HG03457 (cell line): ENCODE measurements around the gene TMEM212.
A peak's percentile ranks its signal among the peaks of the same experiment; 100 is the strongest.

Experiments
- ATAC-seq: cut with Tn5 transposase; IDR thresholded peaks from one replicate; pipeline ENCODE4 v1.9.1; 2021; ENCODE audit warnings: moderate number of reproducible peaks; ENCODE audit not compliant: unreplicated experiment

TMEM212 gene

DNA sequence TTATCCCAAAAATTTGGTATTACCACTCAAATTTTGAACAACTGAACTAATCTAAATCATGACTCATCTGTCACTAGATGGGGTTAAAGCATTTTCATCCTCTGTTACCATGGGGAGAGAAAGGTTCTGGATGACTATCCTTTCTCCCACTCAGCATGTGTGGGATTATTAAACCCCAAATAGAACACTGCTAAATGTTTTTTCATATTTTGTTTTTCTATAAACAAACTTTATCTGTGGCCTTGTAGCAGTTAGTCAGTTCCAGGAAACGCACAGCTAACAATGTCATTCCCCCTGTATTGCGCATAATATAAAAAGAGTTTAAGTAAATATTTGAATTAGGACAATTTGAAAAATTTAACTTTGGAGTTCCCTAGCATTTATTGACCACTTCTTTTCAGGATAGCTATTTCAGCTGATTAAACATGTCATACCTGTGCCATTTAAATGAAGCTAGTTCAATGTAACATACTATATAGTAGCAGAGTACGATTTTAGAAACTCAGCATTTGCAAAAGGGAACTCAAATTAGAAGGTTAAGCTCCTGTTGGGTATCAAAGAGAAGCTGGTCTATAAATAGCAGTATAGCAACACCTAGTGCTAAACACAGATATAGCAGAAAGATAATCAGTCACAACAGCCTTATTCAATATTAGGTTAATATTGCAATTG lies 9.2 kb upstream of the TMEM212 start:
- no peak for ATAC-seq

DNA sequence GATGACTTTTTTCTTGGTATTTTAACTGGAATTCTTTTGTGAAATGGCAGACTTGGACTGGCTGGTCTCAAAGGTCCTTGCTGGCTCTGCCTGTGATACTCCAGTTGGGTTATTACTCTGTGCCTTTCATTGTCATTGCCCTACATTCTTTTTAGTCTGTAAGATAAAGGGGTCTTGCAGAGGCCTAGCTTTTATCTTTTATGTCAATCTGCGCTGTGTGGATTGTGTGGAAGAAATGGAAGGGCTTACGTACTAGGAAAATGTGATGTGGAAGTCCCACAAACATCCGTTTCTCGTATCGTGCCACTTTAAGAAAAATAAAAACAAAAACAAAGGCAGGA lies 8.7 kb upstream of the TMEM212 start:
- no peak for ATAC-seq

DNA sequence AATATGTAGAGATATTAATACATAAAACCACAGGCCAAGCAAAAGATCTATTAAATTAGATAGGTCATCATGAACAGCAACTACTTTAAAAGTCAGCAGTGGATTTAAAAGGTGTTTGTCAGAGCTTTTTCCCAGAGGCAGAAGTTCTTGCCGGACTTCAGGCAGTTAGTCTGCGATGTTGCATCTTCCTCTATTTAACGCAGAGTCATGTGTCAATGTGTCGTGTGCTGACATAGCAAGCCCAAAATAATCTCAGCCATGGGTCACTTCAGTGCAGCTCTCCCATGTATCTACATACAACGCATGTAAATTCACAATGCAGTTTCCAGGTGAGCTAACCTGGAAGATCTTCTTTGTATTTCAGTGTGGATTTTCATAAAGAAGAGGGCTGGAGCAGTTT lies 8.0 kb upstream of the TMEM212 start:
- ATAC-seq: no peak

DNA sequence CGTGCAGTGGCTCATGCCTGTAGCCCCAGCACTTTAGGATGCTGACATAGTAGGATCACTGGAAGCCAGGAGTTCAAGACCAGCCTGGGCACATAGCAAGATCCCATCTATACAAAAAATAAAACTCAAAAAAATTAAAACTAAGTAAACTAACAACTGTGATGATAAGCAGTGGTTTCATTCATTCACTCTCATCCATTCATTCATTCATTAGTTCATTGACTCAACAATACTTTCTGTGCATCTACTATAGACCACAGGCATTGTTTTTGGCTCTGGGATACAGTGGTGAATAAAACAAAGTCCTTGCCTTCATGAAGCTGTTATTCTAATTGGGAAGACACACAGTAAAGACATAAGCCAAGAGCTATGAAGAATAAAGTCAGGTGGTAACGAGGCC lies 7.5 kb upstream of the TMEM212 start:
- no peak for ATAC-seq

DNA sequence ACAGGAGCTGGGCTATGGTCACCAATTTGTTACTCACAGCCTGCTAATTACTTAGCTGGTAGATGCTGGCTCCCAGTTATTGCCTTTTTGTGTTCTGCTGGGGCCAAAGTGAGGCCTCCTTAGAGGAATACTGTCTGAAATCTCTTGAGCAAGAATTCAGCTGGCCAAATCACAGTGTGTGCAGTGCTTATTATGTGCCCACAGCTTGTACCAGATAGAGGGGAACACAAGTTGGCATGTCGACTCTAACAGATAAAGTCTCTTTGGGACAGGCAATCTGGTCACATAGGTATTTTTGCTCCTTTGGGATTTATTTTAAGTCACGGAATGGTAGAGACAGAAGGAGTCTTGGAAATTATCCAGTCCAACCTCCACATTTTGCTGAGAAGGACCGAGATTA lies 6.3 kb upstream of the TMEM212 start:
- ATAC-seq: no peak

DNA sequence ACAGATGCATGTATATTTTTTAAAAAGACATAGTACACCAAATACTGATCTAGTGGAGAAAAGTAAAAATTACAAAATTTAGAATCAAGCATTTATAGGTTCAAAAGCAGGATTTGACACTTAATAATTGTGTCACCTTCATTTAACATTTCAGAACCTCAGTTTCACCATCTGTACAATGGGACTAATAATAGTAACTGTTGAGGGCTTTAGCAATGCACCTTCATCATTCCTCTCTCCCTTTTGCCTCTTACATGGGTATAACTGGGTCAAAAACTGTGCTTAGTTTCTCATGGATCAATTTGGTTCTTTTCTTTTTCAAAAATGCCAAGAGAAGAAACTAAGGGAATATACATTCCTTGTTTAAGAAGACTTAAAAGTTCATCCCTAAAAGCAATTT lies 5.5 kb upstream of the TMEM212 start:
- ATAC-seq: no peak

DNA sequence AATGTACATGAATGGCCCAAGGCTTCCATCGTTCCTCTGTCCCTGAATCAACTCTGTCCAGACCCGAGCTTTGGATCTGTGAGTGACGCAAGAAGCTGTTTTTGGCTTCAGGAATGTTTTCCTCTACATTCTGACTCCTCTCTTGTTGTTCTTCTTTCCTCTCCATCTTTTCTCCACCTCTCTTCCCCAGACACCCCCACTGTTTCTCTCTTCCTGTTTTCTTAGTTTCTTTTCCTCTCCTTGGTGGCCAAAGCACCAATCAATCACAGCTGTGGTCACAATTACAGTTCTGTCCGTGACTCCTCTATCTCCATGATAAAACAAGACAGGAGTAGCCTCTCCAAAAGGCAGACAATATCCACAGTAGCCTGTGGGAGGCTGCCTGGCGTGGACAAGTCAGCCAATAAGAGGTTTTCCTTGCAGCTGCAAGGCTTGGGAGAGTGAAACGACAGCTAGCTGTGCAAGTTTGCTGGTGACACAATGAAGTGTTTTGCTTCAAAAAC lies 4.9 kb upstream of the TMEM212 start:
- no peak for ATAC-seq

DNA sequence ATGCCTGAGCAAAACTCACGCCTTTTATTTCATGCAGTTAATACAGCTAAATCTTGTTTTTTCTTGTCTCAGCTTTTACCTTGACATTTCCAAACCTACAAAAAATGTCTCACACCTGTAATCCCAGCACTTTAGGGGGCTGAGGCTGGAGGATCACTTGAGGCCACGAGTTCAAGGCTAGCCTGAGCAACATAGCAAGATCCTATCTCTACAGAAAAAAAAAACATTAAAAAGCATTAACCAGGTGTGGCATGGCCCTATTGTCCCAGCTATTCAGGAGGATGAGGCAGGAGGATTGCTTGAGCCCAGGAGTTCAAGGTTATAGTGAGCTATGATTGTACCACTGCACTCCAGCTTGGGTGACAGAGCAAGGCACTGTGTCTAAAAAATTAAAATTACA lies 3.9 kb upstream of the TMEM212 start:
- no peak for ATAC-seq

DNA sequence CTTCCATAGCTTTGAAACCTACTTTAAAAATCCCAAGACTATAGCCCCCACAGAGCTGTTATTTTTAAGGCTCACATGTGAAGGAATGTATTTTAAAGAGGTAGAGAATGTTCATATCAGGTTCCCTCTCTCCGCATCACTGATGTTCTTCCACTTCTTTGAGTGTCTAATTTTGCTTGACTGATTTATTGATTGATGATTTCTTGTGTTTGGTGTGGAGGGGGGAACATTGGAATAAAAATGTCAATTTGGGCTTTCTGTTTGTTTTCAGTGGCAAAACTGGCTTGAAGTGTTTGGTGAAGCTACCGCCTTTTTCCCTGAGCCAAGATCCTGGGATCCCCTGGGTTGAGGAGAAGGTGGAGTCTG lies 2.7 kb upstream of the TMEM212 start:
- ATAC-seq: no peak

DNA sequence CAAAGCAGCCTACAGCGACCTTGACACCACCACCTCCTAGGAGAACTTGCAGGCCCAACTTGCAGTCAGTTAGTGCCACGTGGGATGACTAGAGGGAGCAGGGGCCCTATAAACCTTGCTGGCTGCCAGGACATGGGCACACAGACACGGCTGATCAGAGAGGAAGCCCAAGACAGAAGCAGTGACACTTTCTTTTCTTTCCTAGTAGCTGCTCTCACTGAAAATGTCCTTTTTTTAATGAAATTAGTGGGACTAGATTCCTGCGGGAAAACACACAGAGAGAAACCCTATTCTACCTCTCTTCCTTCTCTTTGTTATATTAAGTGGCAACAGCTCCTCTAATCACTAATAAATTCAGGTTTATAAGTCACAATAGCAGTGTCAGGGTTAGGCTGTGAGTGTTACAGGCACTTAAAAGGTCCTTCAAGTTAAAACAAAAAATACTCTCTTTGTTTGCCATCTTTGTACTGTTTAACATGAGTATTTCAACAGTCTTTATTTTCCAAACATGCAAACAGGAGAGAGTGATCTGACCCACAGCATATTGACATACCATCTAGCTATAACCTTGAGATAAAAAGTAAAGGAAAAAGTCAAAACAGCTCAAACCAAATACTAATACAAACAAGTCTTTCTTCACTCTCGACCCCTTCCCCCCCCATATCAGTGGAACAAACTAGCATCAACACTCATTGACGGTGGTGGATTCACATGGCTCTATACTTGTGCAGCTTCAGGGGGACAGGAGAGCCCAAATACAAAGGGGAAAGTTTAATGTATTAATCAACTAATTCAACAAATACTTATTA lies 2.1 kb upstream of the TMEM212 start:
- no peak for ATAC-seq

DNA sequence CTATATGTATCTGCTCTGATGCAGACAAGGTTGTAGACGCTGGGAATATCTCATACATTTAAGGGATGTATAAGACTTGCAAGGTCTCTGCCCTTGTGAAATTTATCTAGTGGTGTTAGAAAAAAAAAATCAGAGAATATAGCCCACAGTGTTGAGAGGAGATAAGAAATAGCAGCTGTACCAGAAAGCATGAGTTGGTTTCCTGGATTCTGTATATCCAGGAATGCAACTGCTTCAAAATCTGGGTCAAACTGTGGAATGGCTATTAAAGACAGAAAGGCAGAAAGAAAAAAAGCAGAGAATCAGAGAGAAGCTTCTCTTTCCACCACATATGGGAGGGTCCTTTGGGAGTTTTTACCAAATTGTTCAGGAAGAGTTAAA lies 1.5 kb upstream of the TMEM212 start:
- no peak for ATAC-seq

DNA sequence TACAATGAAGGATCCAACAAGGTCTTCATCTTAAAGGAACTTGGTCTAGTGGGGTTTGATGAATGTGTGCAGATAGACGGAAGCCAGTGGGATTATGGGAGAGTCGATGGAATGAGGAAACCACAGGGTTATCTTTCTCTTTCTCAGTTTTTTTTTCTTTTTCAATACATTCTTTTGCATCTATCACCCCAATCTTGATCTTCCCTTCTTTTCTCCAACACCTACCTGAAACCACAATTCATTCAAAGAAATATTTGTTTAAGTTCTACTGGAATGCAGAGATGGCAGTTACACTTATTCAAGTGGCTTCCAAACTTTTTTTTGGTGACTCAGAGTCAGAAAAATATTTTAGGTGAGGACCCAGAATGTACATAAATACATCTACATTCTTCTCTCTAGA lies 1.7 kb downstream of the TMEM212 start:
- no peak for ATAC-seq

DNA sequence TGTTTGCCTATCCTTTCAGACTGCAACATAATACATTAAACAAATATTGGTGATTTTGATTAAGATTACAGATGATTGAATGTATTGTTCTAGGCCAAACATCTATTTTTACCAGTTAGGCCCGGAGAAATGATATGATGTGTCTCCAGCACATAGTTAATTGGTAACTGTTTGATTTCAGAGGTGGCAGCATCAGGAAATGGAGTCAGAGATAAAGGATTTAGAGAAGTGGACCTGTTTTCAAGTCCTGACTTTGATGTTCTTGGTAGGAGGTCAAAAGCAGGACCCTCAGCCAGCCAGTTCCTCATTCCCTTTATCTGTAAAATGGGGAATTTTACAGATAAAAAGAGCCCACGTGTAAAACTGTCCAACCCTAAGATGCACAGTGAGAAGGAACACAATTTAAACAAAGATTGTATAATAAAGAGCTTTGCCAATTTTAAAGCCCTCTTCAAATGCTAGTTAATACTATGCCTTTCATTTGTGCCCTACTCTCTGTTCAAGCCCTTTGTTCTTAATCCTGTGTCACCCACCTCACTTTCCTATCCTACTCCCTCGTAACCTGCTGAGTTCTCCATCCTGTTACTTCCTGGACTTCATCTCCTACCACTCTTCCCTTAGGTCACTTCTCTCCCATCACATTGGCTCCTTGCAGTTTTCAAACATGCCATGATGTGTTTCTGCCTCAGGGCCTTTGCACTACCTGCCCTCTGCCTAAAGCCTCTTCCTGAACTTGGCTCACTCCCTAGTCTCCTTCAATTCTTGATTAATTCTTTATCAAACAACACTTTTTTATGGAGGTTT lies 2.5 kb downstream of the TMEM212 start:
- no peak for ATAC-seq

DNA sequence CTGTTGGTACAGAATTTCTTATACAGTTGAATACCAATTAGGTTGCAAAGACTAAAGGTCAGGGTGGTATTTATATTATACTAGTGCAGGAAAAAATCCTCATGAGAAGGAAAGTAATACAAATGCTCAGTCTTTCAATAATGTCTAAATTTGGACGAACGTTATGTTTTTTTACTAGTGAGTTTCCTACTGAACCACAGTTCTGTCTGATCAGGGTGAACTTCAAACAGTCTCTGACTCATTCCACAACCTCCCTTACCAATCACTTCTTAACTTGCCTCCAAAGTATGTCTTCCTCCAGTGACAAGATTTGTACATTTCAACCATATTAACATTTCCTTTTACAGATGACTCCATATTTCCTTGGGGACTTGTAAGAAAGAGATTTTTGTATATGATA lies 3.4 kb downstream of the TMEM212 start:
- peak; percentile 80 for ATAC-seq

DNA sequence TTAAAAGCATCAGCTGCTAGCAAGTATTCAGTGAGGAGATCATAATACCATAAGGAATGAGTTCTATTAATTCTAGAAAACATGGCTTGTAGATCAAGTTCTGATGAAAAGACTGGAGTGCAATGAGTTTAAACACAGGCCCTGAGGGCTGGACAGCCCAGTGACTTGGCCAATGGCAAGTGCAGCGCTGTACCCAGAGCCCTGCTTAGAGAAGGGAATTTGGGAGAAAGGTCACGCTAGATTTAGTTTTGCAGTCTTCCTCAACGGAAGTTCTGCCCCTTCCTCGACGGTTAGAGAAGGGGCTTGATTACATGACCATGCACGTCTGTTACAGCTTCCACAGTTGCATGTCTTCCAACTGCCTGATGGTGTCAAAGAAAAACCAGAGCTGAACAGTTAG lies 4.0 kb downstream of the TMEM212 start:
- no peak for ATAC-seq

DNA sequence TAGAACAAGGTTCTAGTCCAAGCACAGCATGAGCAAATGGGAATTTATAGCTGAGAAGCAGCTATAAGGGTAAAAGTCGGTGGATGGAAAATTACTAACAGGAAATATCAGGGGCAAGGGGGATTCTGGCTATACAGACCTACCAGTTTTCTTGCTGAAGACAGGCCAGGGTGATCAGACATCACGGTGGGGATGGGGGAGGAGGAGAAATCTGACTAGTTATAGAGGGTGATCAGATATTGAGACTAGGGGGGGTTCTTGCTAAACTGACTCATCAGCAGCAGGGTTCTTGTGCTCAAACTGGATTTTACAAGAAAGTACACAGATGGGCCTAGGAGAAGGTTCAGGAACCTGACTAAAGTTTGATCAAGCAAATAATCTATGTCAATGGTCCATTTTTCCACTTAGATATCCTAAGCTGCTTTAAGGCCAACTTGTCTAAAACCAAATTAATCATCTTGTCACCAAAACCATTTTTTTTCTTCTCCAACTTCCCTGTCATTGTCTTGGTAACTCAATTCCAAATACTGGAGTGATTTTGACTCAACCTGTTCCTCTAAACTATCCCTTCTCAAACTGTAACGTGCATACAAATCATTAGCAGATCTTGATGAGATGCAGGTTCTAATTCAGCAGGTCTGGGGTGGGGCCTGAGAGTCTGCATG lies 4.6 kb downstream of the TMEM212 start:
- no peak for ATAC-seq

DNA sequence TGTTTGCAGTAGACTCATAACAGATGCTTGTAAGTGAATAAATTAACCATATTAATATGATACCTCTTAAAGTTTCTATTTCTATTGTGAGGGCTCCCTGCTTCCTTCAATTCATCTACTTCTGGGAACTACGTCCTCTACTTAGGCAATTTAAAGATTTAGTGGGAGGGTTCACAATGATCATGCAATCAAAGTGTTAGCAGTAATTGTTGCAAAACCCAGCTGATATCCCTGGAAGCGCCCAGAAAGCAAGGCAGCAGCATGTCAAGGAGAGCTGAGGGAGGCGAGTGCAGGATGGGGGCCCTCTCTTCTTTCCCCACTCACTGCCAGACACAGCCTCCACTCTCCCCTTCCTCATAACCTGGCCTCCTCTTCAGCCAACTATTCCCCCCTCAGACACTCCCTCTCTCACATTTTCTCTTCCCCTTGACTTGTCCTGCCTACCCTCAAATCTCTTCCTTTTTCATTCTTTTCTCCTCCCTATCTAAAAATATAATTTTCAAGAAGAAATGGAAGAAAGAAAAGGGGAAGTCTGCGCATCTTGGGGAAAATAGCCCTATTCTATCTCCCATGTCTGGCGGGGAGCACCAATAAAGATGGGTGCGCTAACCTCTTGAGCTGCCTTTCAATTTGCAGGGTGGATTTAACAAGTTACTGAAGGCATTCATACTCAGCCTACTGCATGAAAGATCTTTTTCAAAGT lies 6.6 kb downstream of the TMEM212 start:
- ATAC-seq: no peak

DNA sequence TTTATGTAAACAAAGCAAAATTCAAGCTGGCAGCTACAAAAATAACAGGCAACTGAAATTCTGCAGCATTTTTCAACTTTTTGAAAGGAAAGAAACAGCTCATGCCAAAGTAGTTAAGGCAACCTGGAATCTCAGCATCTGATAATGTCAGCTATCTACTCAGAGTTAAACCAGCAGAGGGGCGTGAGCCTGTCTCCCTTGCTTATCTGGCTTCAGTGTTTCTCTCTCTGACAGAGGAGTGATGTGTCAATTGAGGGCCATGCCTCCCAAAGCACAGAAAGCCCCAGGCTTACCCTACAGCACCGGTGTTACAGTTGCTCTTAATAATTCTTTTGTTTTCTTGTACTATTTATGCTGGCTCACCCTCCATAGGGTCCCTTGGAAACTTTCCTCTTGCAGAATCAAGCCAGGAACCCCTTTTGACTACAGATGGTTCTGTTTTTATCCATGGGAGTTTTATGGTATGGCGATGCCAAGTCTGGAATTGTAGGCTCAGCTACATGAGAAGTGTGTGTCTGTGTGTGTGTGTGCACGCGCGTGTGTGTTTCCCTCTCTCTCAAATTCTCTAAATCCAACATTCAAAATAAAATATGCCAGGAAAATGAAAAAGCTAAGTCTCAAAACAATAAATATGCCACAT lies 7.3 kb downstream of the TMEM212 start:
- ATAC-seq: no peak

DNA sequence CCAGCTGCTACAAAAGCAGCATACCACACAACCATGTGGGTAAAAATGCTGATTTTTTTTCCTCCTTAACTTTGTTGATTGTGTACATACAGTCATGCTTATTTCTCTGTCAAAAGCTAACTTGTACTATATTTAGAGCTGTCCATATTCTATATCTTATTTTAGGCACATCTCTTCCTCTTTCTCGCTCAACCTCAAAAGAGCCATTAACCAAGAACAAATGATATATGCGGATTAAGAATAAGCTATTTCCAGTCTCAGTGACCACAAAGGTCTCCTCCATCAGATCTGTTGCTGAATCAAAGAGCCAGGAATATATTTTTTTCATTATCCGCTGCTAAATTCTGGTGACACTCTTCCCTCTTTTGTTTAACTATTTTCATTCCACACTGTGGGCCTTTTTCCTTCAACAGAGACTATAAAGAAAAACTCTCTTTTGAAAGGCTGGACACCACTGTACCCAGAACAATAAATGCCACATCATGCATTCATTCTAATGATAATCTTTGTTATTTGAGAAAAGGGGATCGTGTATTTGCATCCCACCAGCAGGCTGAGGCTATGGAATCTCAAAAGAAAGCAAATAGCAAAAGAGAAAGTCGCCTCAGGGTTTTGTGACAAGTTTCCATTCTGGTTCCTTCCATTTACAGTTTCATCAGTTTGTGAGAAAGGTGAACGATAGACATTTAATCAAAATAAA lies 8.0 kb downstream of the TMEM212 start:
- no peak for ATAC-seq

DNA sequence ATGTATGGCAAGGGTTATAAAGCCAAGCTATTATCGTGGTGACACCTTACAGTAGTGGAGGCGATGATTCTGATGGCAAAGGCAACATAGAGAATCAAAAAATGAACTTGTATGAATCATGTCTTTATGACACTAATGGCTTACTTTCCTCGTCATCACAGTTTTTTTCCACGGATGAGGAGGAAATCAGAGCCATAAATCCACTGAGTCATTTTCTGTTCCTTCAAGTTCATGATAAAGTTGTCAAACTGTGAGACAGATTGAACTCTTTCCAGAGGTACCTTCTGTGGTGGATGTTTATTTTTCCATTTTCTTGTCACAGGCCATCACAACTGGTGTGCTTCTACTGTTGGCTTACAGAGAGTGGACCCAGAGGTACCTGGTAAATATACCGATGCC lies 8.5 kb downstream of the TMEM212 start:
- ATAC-seq: no peak
